ENCODE data around the gene PON2.

Gene PON2

DNA sequence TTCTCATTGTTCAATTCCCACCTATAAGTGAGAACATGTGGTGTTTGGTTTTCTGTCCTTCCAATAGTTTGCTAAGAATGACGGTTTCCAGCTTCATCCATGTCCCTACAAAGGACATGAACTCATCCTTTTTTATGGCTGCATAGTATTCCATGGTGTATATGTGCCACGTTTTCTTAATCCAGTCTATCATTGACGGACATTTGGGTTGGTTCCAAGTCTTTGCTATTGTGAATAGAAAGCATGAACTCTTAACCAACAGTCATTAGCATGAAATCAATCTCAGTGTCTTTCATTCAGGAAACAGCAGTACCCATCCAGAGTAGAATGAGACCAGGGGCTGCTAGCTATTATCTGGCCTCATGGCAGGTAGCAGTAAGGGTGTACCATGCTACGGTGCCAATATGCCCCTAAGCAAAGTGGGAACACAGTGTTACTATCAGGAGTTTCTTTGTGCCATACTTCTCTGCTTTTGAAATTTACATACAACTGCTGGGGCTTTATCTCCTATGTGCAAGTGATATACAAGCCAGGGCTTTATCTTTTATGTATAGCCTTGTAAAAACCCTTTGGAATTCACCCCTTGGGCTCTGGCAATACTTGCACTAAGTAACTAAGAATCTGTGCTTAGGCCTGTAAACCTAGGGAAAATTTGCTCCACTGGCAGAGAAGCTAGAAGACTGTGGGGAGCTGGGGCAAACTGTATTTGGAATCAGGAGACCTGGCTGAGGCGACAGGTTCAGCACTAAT, 5.4 kb downstream of the PON2 start:
- H3K4me3 ChIP-seq (ENCODE audit: low read length in 2 of 2), result no peak overlapping the region
- H3K9ac ChIP-seq (ENCODE audit: low read depth in 1 of 2, low read length in 2 of 2), result no peak overlapping the region
- peaks cover 8 to 11% of the 10 kb centered on the region in 2 donors for H3K4me1 ChIP-seq (ENCODE audit: control insufficient read depth in 2 of 2, insufficient read depth in 2 of 2, low read length in 2 of 2)
- no peaks in the 10 kb centered on the region for H3K9me3 ChIP-seq (ENCODE audit: control insufficient read depth in 2 of 2, low read length in 2 of 2)
- no peaks in the 10 kb centered on the region for H3K27me3 ChIP-seq (ENCODE audit: control insufficient read depth in 2 of 2, insufficient read depth in 2 of 2, low read length in 2 of 2)
- no peak overlapping the region for H3K27ac ChIP-seq (ENCODE audit: low read depth in 2 of 2, low read length in 2 of 2)
- peaks cover 0 to 2% of the 10 kb centered on the region in 2 donors for H3K36me3 ChIP-seq (ENCODE audit: control insufficient read depth in 2 of 2, insufficient read depth in 2 of 2, low read length in 2 of 2)

DNA sequence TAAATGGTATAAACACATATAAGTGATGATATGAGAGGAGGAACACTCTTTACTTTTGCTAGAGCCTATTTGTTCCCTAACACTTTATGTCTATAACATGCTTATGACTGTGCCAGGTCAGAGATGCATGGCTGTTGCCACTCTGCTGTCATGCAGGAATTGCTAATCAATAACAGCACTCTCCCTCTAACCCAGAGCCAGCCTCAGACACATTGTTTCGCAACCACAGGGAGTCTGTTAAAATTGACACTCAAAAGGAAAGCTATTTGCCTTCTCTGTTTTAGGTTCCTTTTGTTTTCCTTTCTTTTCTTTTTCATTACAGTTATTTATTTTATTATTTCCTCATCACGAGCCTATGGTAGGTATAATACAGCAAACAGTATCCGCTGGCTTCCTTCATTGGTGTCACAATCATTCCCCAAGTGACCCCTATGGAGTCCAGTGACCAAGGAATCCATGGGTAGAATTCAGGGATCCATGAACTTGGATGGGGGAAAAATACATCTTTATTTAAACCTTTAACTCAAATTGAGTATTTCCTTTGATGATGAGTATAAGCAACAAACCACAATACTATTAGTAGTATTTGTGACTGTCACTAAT, 6.8 kb downstream of the PON2 start:
- Histone ChIP-seq H3K27ac (ENCODE audit: low read depth in 2 of 2, low read length in 2 of 2) (no peak overlapping the region), H3K4me3 (ENCODE audit: low read length in 2 of 2) (no peak overlapping the region), H3K9me3 (ENCODE audit: control insufficient read depth in 2 of 2, low read length in 2 of 2) (no peaks in the 10 kb centered on the region), H3K36me3 (ENCODE audit: control insufficient read depth in 2 of 2, insufficient read depth in 2 of 2, low read length in 2 of 2) (peaks cover 6 to 11% of the 10 kb centered on the region in 2 donors), H3K9ac (ENCODE audit: low read depth in 1 of 2, low read length in 2 of 2) (no peak overlapping the region), H3K27me3 (ENCODE audit: control insufficient read depth in 2 of 2, insufficient read depth in 2 of 2, low read length in 2 of 2) (no peaks in the 10 kb centered on the region), H3K4me1 (ENCODE audit: control insufficient read depth in 2 of 2, insufficient read depth in 2 of 2, low read length in 2 of 2) (peaks cover 5 to 7% of the 10 kb centered on the region in 2 donors)

DNA sequence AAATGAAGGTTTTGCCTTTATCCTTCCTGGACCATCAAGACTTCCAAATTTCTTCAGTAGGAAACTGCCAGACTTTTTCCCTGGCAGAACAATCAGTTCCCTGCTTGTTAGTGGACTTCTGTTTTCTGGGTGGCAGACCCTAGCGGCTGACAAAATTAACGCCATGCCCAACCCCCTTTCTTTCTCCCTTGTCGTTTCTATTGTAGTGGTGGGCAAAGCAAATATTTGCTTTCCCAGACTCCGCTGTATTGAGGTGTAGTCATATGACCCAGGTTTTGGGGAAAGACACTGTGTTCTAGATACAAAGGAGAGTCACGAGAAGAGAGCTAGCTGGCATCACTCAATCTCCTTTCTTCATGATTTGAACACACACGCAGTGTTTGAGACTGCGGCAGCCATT, 7.7 kb downstream of the PON2 start:
- no peak overlapping the region for H3K4me3 ChIP-seq (ENCODE audit: low read length in 2 of 2)
- no peaks in the 10 kb centered on the region for H3K27me3 ChIP-seq (ENCODE audit: control insufficient read depth in 2 of 2, insufficient read depth in 2 of 2, low read length in 2 of 2)
- peaks cover 6 to 11% of the 10 kb centered on the region in 2 donors for H3K36me3 ChIP-seq (ENCODE audit: control insufficient read depth in 2 of 2, insufficient read depth in 2 of 2, low read length in 2 of 2)
- H3K9ac ChIP-seq (ENCODE audit: low read depth in 1 of 2, low read length in 2 of 2), result no peak overlapping the region
- no peak overlapping the region for H3K27ac ChIP-seq (ENCODE audit: low read depth in 2 of 2, low read length in 2 of 2)
- H3K9me3 ChIP-seq (ENCODE audit: control insufficient read depth in 2 of 2, low read length in 2 of 2), result no peaks in the 10 kb centered on the region
- H3K4me1 ChIP-seq (ENCODE audit: control insufficient read depth in 2 of 2, insufficient read depth in 2 of 2, low read length in 2 of 2), result peaks cover 2 to 3% of the 10 kb centered on the region in 2 donors

DNA sequence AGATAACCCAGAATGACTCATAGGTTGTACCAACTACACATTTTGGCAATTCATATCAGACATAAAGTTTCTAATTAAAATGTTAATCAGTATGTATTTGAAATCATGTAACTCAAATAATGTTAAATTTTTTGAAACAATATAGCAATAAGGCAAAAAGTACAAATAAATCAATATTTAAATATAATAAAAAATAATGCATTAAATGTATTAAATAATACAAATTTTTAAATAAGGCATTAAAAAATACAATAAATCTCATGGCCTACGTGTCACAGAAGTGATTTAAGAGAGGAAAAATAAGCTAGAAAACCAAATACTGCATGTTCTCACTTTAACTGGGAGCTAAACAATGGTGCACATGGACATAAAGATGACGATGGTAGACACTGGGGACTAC, 9.1 kb downstream of the PON2 start:
- peaks cover 6 to 11% of the 10 kb centered on the region in 2 donors for H3K36me3 ChIP-seq (ENCODE audit: control insufficient read depth in 2 of 2, insufficient read depth in 2 of 2, low read length in 2 of 2)
- no peak overlapping the region for H3K9ac ChIP-seq (ENCODE audit: low read depth in 1 of 2, low read length in 2 of 2)
- H3K4me3 ChIP-seq (ENCODE audit: low read length in 2 of 2), result no peak overlapping the region
- H3K9me3 ChIP-seq (ENCODE audit: control insufficient read depth in 2 of 2, low read length in 2 of 2), result no peaks in the 10 kb centered on the region
- H3K4me1 ChIP-seq (ENCODE audit: control insufficient read depth in 2 of 2, insufficient read depth in 2 of 2, low read length in 2 of 2), result no peaks in the 10 kb centered on the region
- H3K27ac ChIP-seq (ENCODE audit: low read depth in 2 of 2, low read length in 2 of 2), result no peak overlapping the region
- H3K27me3 ChIP-seq (ENCODE audit: control insufficient read depth in 2 of 2, insufficient read depth in 2 of 2, low read length in 2 of 2), result no peaks in the 10 kb centered on the region

DNA sequence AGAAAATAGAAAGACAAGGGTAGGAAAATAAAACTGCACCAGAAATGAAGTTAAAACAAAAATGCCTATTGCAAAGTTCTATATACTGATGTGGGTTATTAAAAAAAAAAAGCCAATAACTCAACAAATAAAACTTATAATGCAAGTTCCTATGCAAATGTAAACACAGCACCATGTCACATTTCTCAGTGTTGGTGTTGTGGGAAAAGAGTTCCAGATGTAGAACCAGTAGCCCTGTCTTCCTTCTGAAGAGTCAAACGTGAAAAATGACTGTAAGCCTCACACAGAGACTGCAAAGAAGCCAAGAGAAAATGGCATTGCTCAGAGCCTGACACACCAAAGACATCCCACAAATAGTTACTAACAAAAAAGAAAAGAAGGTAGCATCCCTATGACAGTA, 10.1 kb downstream of the PON2 start:
- Histone ChIP-seq H3K4me1 (ENCODE audit: control insufficient read depth in 2 of 2, insufficient read depth in 2 of 2, low read length in 2 of 2) (no peaks in the 10 kb centered on the region), H3K9ac (ENCODE audit: low read depth in 1 of 2, low read length in 2 of 2) (no peak overlapping the region), H3K9me3 (ENCODE audit: control insufficient read depth in 2 of 2, low read length in 2 of 2) (no peaks in the 10 kb centered on the region), H3K4me3 (ENCODE audit: low read length in 2 of 2) (no peak overlapping the region), H3K36me3 (ENCODE audit: control insufficient read depth in 2 of 2, insufficient read depth in 2 of 2, low read length in 2 of 2) (peaks cover 6 to 11% of the 10 kb centered on the region in 2 donors), H3K27me3 (ENCODE audit: control insufficient read depth in 2 of 2, insufficient read depth in 2 of 2, low read length in 2 of 2) (no peaks in the 10 kb centered on the region), H3K27ac (ENCODE audit: low read depth in 2 of 2, low read length in 2 of 2) (no peak overlapping the region)

DNA sequence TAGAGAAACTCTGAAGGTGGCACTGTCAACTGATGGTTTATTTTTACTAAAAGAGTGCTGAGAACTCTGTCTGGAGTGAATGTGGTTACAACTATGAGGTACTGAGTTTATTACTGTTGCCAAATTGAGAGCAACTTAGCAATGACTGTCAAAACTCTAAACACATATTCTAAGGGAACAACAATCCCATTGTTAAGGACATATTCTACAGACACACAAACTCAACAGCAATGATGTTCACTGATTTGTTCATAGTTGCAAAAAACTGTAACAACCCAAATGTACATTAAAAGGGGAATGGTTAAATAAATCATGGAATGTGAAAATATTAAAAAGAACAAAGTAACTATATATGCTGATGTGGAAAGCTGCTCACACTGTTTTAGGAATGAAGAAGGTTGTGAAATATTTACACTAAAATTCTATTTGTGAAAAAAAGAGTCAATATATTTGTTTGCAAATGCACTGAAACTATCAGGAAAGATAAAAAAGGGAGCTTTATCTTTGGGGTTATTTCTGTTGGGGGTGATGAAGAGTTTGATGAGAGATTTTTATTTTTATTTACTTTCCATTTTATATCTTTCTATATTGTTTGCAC, 12.9 kb downstream of the PON2 start:
- no peak overlapping the region for H3K4me3 ChIP-seq (ENCODE audit: low read length in 2 of 2)
- no peaks in the 10 kb centered on the region for H3K27me3 ChIP-seq (ENCODE audit: control insufficient read depth in 2 of 2, insufficient read depth in 2 of 2, low read length in 2 of 2)
- H3K9me3 ChIP-seq (ENCODE audit: control insufficient read depth in 2 of 2, low read length in 2 of 2), result no peaks in the 10 kb centered on the region
- H3K36me3 ChIP-seq (ENCODE audit: control insufficient read depth in 2 of 2, insufficient read depth in 2 of 2, low read length in 2 of 2), result peaks cover 6 to 12% of the 10 kb centered on the region in 2 donors
- no peak overlapping the region for H3K27ac ChIP-seq (ENCODE audit: low read depth in 2 of 2, low read length in 2 of 2)
- no peak overlapping the region for H3K9ac ChIP-seq (ENCODE audit: low read depth in 1 of 2, low read length in 2 of 2)
- no peaks in the 10 kb centered on the region for H3K4me1 ChIP-seq (ENCODE audit: control insufficient read depth in 2 of 2, insufficient read depth in 2 of 2, low read length in 2 of 2)

DNA sequence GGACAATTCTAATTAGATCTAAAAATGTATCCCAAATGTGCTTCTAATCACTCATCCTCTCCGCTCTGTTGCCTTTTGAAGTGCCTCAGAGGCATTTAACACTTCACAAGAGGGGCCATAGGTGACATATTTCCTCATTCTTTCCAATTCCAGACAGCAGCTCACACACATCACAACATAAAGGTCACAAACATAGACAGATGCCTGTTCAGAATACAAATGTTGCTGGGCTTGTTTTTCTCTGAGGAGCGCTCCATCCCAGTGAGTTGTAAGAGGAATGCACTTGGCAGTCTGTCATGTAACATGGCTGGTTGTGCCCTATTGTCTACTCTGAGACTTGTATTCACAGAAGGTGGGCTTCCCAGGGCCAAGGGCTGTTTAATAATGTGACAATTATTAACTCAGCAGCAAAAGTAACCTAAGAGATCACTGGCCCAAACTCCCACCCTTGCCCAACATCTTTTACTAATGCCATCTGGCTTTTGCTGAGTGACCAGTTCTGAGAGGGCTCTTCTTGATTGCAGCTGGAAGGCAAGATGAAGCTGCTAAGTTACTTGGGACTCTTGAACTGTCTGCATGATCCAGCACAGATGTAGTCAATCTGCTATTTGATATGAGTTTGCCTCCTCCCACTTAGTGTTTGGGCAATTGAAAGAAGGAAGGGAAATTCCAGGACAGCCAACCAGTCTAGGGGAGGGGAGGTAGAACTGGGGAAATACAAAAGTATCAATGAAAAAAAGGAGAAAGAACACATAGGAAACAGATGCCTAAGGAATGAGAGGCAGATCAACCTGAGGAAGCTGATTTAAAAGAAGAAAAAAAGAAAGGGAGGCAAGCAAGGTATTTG, 13.6 kb downstream of the PON2 start:
- Histone ChIP-seq H3K4me3 (ENCODE audit: low read length in 2 of 2) (no peak overlapping the region), H3K36me3 (ENCODE audit: control insufficient read depth in 2 of 2, insufficient read depth in 2 of 2, low read length in 2 of 2) (peaks cover 6 to 12% of the 10 kb centered on the region in 2 donors), H3K9ac (ENCODE audit: low read depth in 1 of 2, low read length in 2 of 2) (no peak overlapping the region), H3K27ac (ENCODE audit: low read depth in 2 of 2, low read length in 2 of 2) (no peak overlapping the region), H3K4me1 (ENCODE audit: control insufficient read depth in 2 of 2, insufficient read depth in 2 of 2, low read length in 2 of 2) (no peaks in the 10 kb centered on the region), H3K27me3 (ENCODE audit: control insufficient read depth in 2 of 2, insufficient read depth in 2 of 2, low read length in 2 of 2) (no peaks in the 10 kb centered on the region), H3K9me3 (ENCODE audit: control insufficient read depth in 2 of 2, low read length in 2 of 2) (no peaks in the 10 kb centered on the region)

DNA sequence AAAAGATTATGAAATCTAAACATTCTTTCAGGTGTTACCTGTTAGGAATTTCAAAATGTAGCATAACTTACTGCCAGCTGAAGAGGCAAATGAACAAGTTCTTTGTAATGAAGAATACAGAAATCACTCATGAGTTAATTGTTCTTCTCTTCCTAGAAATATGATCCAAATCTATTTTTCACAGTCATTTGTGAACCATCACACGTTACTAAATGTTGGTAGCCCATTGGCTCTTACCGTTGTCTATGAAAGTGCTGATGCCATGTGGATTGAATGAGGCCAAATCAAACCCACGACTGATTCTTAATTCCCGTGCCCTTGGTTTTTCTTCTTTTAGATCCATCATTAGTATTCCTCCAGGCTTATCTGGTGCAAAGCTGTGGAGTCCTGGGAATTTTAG, 22.8 kb downstream of the PON2 start:
- H3K9me3 ChIP-seq (ENCODE audit: control insufficient read depth in 2 of 2, low read length in 2 of 2), result no peaks in the 10 kb centered on the region
- no peak overlapping the region for H3K4me3 ChIP-seq (ENCODE audit: low read length in 2 of 2)
- H3K9ac ChIP-seq (ENCODE audit: low read depth in 1 of 2, low read length in 2 of 2), result no peak overlapping the region
- H3K27ac ChIP-seq (ENCODE audit: low read depth in 2 of 2, low read length in 2 of 2), result no peak overlapping the region
- peaks cover 19% of the 10 kb centered on the region in 2 donors for H3K36me3 ChIP-seq (ENCODE audit: control insufficient read depth in 2 of 2, insufficient read depth in 2 of 2, low read length in 2 of 2)
- H3K4me1 ChIP-seq (ENCODE audit: control insufficient read depth in 2 of 2, insufficient read depth in 2 of 2, low read length in 2 of 2), result no peaks in the 10 kb centered on the region
- H3K27me3 ChIP-seq (ENCODE audit: control insufficient read depth in 2 of 2, insufficient read depth in 2 of 2, low read length in 2 of 2), result no peaks in the 10 kb centered on the region

DNA sequence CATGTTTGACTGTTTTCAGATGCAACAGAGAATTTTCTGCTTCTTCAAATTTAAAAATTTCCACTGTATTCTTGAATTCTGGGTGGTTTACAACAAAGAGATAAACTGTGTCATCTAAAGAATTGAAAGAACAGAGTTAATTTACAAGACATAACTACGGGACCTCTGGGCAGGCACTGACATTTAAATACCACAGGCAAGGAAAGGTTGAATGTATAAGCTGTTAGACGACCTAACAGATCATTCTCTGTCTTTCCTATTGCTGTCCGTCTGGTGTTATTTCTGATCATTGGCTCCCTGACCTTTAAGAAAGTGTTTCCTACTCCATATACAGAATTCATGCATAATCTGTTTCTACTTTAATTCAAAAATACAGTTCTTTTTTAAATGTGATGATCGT, 23.2 kb downstream of the PON2 start:
- Histone ChIP-seq H3K27me3 (ENCODE audit: control insufficient read depth in 2 of 2, insufficient read depth in 2 of 2, low read length in 2 of 2) (no peaks in the 10 kb centered on the region), H3K9ac (ENCODE audit: low read depth in 1 of 2, low read length in 2 of 2) (no peak overlapping the region), H3K4me1 (ENCODE audit: control insufficient read depth in 2 of 2, insufficient read depth in 2 of 2, low read length in 2 of 2) (no peaks in the 10 kb centered on the region), H3K9me3 (ENCODE audit: control insufficient read depth in 2 of 2, low read length in 2 of 2) (no peaks in the 10 kb centered on the region), H3K4me3 (ENCODE audit: low read length in 2 of 2) (no peak overlapping the region), H3K27ac (ENCODE audit: low read depth in 2 of 2, low read length in 2 of 2) (no peak overlapping the region), H3K36me3 (ENCODE audit: control insufficient read depth in 2 of 2, insufficient read depth in 2 of 2, low read length in 2 of 2) (peaks cover 19% of the 10 kb centered on the region in 2 donors)

DNA sequence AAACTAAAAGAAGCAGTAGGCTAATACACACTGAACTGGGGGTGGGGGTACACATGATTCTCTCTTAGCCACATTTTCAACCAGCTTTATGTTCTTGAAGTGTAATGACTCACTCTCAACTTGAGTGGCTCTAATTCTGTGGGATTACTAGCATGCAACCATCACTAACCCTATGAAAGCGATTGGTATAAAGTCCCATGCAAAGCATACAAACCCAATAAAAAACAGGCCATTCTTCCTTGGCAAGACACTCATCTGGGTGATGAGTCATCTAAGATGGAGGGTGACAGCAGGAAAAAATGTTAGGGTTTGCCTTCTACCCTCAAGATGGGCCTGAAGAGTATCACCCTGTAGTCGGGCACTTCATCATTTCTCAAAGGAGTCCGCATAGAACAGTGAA, 23.8 kb downstream of the PON2 start:
- Histone ChIP-seq H3K27me3 (ENCODE audit: control insufficient read depth in 2 of 2, insufficient read depth in 2 of 2, low read length in 2 of 2) (no peaks in the 10 kb centered on the region), H3K9ac (ENCODE audit: low read depth in 1 of 2, low read length in 2 of 2) (no peak overlapping the region), H3K9me3 (ENCODE audit: control insufficient read depth in 2 of 2, low read length in 2 of 2) (no peaks in the 10 kb centered on the region), H3K4me3 (ENCODE audit: low read length in 2 of 2) (no peak overlapping the region), H3K4me1 (ENCODE audit: control insufficient read depth in 2 of 2, insufficient read depth in 2 of 2, low read length in 2 of 2) (no peaks in the 10 kb centered on the region), H3K36me3 (ENCODE audit: control insufficient read depth in 2 of 2, insufficient read depth in 2 of 2, low read length in 2 of 2) (peaks cover 19% of the 10 kb centered on the region in 2 donors), H3K27ac (ENCODE audit: low read depth in 2 of 2, low read length in 2 of 2) (no peak overlapping the region)
